K562 (cell line): Measurements from ENCODE around the gene WNK1. TPM values are rescaled to one million over a fixed set of nuclear protein-coding genes. Genes with fewer than 3 reads are reported as not detected.
A peak's percentile ranks its signal among the peaks of the same experiment; 100 is the strongest.

Experiments
- BCOR ChIP-seq: fragments of 450-650 bp; IDR thresholded peaks from 2 replicates; pipeline ENCODE4 v1.6.1; 2016
- BHLHE40 ChIP-seq: IDR thresholded peaks from 2 replicates; pipeline ENCODE4 v1.6.1; 2011; ENCODE audit warnings: low read length, improper control_type of control experiment
- ELF2 ChIP-seq: fragments of 250-450 bp; sonication (Bioruptor Pico); IDR thresholded peaks from 2 replicates; pipeline ENCODE4 v1.5.0; 2021; ENCODE audit warnings: mild to moderate bottlenecking
- EP300 ChIP-seq: IDR thresholded peaks from 2 replicates; pipeline ENCODE4 v1.6.1; 2012; ENCODE audit warnings: low read length, improper control_type of control experiment
- FOXP1 ChIP-seq: sonication (generic); formaldehyde crosslinking; IDR thresholded peaks from 2 replicates; pipeline ENCODE4 v1.8.0; 2022; ENCODE audit warnings: mild to moderate bottlenecking, missing genetic modification reagents
- FOXP4 ChIP-seq: sonication (generic); formaldehyde crosslinking; IDR thresholded peaks from 2 replicates; pipeline ENCODE4 v1.8.0; 2022; ENCODE audit warnings: mild to moderate bottlenecking, missing genetic modification reagents, borderline replicate concordance
- MCM3 ChIP-seq: fragments of 450-650 bp; IDR thresholded peaks from 2 replicates; pipeline ENCODE4 v1.6.1; 2016
- MITF ChIP-seq: IDR thresholded peaks from 2 replicates; pipeline ENCODE4 v1.6.1; 2014; ENCODE audit warnings: antibody characterized with exemption
- POLR3A ChIP-seq: IDR thresholded peaks from 2 replicates; pipeline ENCODE4 v1.6.1; 2011; ENCODE audit warnings: borderline replicate concordance, mild to moderate bottlenecking, moderate library complexity; ENCODE audit not compliant: insufficient read length, insufficient read depth; ENCODE audit errors: extremely low read depth
- ZBTB5 ChIP-seq: fragments of 450-650 bp; IDR thresholded peaks from 2 replicates; pipeline ENCODE4 v1.6.1; 2017; ENCODE audit warnings: antibody characterized with exemption
- ZNF408 ChIP-seq: fragments of 250-450 bp; sonication (Bioruptor Pico); IDR thresholded peaks from 2 replicates; pipeline ENCODE4 v1.4.0; 2020; ENCODE audit warnings: low read depth, mild to moderate bottlenecking, moderate library complexity
- ZNF445 ChIP-seq: fragments of 250-450 bp; sonication (Bioruptor Pico); IDR thresholded peaks from 2 replicates; pipeline ENCODE4 v1.4.0; 2020; ENCODE audit warnings: low read depth, mild to moderate bottlenecking, moderate library complexity
- ZNF830 ChIP-seq: fragments of 250-450 bp; sonication (Bioruptor Pico); IDR thresholded peaks from 2 replicates; pipeline ENCODE4 v1.5.0; 2021; ENCODE audit warnings: mild to moderate bottlenecking
- polyA plus RNA-seq, 8 experiments: library from polyadenylated mRNA; depleted of rRNA in 4 of 8; stranded (reverse) in 5 of 8; unstranded in 3 of 8; fragments of >200 nt; fragmentation: Nextera tagmentation in 2 of 8; fragmentation: Illumina TruSeq in 1 of 8; extraction: Ambion mirVana in 2 of 8; extraction: Trizol in 1 of 8; gene quantifications; 2 replicates each; pipeline versions ENCODE4 v1.2.1 to v1.2.3, GENCODE V29; 2011 to 2014; ENCODE audit warnings: inconsistent platforms in 1 of 8, missing spikeins in 1 of 8
- total RNA-seq, 7 experiments: library from RNA; depleted of rRNA in 6 of 7; stranded (reverse); fragments of >200 nt in 6 of 7; fragmentation: Illumina TruSeq in 2 of 7; extraction: Trizol in 2 of 7; gene quantifications; 2 replicates each; pipeline versions ENCODE4 v1.2.1 to v1.2.3, GENCODE V29; 2011 to 2021; ENCODE audit warnings: low replicate concordance in 1 of 7
- TF ChIP-seq, protein P1 (sequence below): fragments of 450-650 bp; IDR thresholded peaks from one replicate; pipeline ENCODE4 v1.6.1; 2018; ENCODE audit warnings: mild to moderate bottlenecking, moderate library complexity; ENCODE audit not compliant: partially characterized antibody
- TF ChIP-seq, protein P2 (sequence below): sonication (generic); formaldehyde crosslinking; IDR thresholded peaks from 2 replicates; pipeline ENCODE4 v1.4.0; 2020; ENCODE audit warnings: mild to moderate bottlenecking, missing genetic modification reagents

WNK1 gene
- total and polyA plus RNA-seq, 9 of the 15 experiments (the other 6 are each of a cell fraction or from before 2014, with no cell fraction given): 4.3 to 73.9 (median 31.0) TPM

DNA sequence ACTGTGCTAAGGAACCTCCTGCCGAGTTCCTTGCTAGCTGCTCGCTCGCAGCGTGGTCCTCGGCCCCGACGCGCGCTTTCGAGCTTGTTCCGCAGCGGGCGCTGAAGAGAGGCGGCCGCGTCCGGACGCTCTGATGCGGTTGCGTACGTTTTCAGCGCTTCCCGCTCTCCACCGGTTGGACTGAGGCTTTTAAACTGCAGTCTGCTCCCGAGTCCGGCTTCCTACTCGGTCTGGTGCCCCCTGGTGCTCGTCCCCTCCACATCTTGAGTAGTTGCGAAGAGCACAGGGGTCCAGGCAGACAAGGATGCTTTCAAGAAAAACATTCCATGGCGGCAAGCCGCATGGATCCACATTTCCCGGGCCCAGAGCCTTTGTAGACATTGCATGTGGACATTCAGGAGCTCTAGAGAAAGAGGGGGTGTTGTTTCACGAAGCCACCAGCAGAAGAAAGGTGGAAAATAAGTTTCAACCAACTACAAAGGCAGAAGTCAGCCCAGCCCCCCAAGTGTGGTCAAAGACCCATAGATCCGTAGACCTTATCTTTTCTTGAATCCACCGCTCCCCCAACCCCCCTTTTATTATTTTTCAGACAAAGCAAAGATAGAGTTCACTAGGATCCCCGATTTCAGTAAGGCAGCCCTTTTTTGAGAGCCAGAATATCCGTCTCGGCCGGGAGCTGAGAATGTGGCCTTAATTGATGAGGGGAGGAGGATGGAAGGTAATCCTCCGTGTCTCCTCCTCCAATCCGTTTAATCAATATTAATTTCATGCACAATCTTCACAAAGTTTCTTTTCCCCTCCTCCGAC is 984 bp upstream of the WNK1 start (continued):
- TF ChIP-seq MITF (no peak), ZNF408 (no peak), FOXP1 (peak; percentile 82), BHLHE40 (0 out of 2 replicates have a peak, but pooled peaks have one; percentile 7), ELF2 (CRISPR knock-in tag) (no peak), BCOR (no peak), ZBTB5 (peak; percentile 99), ZNF445 (no peak), MCM3 (no peak), EP300 (peak; percentile 50), FOXP4 (CRISPR knock-in tag) (no peak), ZNF830 (no peak), POLR3A (no peak)
- TF ChIP-seq, protein P1, sequence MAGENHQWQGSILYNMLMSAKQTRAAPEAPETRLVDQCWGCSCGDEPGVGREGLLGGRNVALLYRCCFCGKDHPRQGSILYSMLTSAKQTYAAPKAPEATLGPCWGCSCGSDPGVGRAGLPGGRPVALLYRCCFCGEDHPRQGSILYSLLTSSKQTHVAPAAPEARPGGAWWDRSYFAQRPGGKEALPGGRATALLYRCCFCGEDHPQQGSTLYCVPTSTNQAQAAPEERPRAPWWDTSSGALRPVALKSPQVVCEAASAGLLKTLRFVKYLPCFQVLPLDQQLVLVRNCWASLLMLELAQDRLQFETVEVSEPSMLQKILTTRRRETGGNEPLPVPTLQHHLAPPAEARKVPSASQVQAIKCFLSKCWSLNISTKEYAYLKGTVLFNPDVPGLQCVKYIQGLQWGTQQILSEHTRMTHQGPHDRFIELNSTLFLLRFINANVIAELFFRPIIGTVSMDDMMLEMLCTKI: no peak
- TF ChIP-seq, protein P2, sequence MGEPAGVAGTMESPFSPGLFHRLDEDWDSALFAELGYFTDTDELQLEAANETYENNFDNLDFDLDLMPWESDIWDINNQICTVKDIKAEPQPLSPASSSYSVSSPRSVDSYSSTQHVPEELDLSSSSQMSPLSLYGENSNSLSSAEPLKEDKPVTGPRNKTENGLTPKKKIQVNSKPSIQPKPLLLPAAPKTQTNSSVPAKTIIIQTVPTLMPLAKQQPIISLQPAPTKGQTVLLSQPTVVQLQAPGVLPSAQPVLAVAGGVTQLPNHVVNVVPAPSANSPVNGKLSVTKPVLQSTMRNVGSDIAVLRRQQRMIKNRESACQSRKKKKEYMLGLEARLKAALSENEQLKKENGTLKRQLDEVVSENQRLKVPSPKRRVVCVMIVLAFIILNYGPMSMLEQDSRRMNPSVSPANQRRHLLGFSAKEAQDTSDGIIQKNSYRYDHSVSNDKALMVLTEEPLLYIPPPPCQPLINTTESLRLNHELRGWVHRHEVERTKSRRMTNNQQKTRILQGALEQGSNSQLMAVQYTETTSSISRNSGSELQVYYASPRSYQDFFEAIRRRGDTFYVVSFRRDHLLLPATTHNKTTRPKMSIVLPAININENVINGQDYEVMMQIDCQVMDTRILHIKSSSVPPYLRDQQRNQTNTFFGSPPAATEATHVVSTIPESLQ: no peak
